Keratinocyte (primary cell): ENCODE results near the gene SSTR5. TPM values are rescaled to one million over a fixed set of nuclear protein-coding genes. Genes with fewer than 3 reads are reported as not detected.

Experiments used
- DNase-seq: peaks from one replicate; pipeline ENCODE4 v3.0.0-alpha.2; 2011; ENCODE audit warnings: low read depth, missing footprints, low spot score
- FAIRE-seq: peaks from 2 replicates; lab custom pipeline; 2011; peaks lifted over from hg19 to GRCh38; lab: Jason Lieb, UNC
- H2AFZ ChIP-seq: 2 replicates; pipeline ENCODE4 v1.6.0; 2012; ENCODE audit warnings: low read length, control low read depth, inconsistent platforms; ENCODE audit not compliant: control insufficient read depth
- H3K27ac ChIP-seq: 2 replicates; pipeline ENCODE4 v1.5.1; 2011; ENCODE audit warnings: low read length; ENCODE audit not compliant: control insufficient read depth, insufficient read depth
- H3K27me3 ChIP-seq: 3 replicates; pipeline ENCODE4 v1.6.0; 2011; ENCODE audit warnings: low read length; ENCODE audit not compliant: control insufficient read depth, insufficient read depth; ENCODE audit errors: extremely low read depth
- H3K36me3 ChIP-seq, 2 experiments: 2 replicates in 1 of 2; 3 replicates in 1 of 2; pipeline ENCODE4 v1.5.1; 2011; ENCODE audit warnings: low read length in 2 of 2, mild to moderate bottlenecking in 1 of 2; ENCODE audit not compliant: control insufficient read depth in 2 of 2, insufficient read depth in 2 of 2; ENCODE audit errors: extremely low read depth in 1 of 2
- H3K4me1 ChIP-seq: 3 replicates; pipeline ENCODE4 v1.5.1; 2011; ENCODE audit warnings: low read length; ENCODE audit not compliant: control insufficient read depth, insufficient read depth; ENCODE audit errors: extremely low read depth
- H3K4me2 ChIP-seq: 3 replicates; pipeline ENCODE4 v1.6.0; 2011; ENCODE audit warnings: low read depth, low read length; ENCODE audit not compliant: control insufficient read depth, insufficient read depth; ENCODE audit errors: extremely low read depth
- H3K4me3 ChIP-seq, 3 experiments: fragments of 200-600 bp in 1 of 3; sonication (generic) in 1 of 3; 2 replicates in 2 of 3; 3 replicates in 1 of 3; pipeline ENCODE4 v1.5.1; 2011 to 2016; ENCODE audit warnings: low read length in 3 of 3, mild to moderate bottlenecking in 3 of 3, control low read depth in 2 of 3, inconsistent platforms in 1 of 3, low read depth in 1 of 3, mixed read lengths in 1 of 3, mixed run types in 1 of 3, moderate library complexity in 1 of 3; ENCODE audit not compliant: control insufficient read depth in 2 of 3, insufficient read depth in 2 of 3; ENCODE audit errors: extremely low read depth in 1 of 3
- H3K79me2 ChIP-seq: 2 replicates; pipeline ENCODE4 v1.6.0; 2012; ENCODE audit warnings: low read length; ENCODE audit not compliant: control insufficient read depth, insufficient read depth
- H3K9ac ChIP-seq: 3 replicates; pipeline ENCODE4 v1.6.0; 2011; ENCODE audit warnings: low read length; ENCODE audit not compliant: control insufficient read depth, insufficient read depth; ENCODE audit errors: extremely low read depth
- H3K9me1 ChIP-seq: 3 replicates; pipeline ENCODE4 v1.6.0; 2011; ENCODE audit warnings: low read length; ENCODE audit not compliant: control insufficient read depth, insufficient read depth; ENCODE audit errors: extremely low read depth
- H3K9me3 ChIP-seq: 2 replicates; pipeline ENCODE4 v1.5.1; 2012; ENCODE audit warnings: low read depth, low read length; ENCODE audit not compliant: control insufficient read depth
- H4K20me1 ChIP-seq: 3 replicates; pipeline ENCODE4 v1.6.0; 2011; ENCODE audit warnings: low read length; ENCODE audit not compliant: control insufficient read depth, insufficient read depth; ENCODE audit errors: extremely low read depth
- EZH2 ChIP-seq: IDR thresholded peaks from one replicate; pipeline ENCODE4 v1.6.1; 2012; ENCODE audit warnings: inconsistent platforms, mild to moderate bottlenecking, low read length, moderate library complexity
- dilution Hi-C: fragments of 300-500 bp; cut with MboI; formaldehyde crosslinking; loops from one replicate; pipeline ENCODE4 v1.7.0; 2020; ENCODE audit warnings: low sequenced_read_pairs; ENCODE audit not compliant: extremely low pct_ligation_motif_present
- polyA plus RNA-seq, 5 experiments: library from polyadenylated mRNA; depleted of rRNA in 3 of 5; stranded (reverse) in 3 of 5; stranded (forward) in 1 of 5; unstranded in 1 of 5; fragments of >200 nt; gene quantifications; 1 replicate in 1 of 5; 2 replicates in 3 of 5; 3 replicates in 1 of 5; pipeline versions ENCODE4 v1.2.1 to v1.2.3, GENCODE V29; 2011 to 2012; ENCODE audit warnings: missing spikeins in 2 of 5, low read depth in 1 of 5, low replicate concordance in 1 of 5
- TF ChIP-seq, protein P1 (sequence below), 3 experiments: IDR thresholded peaks in 1 of 3; conservative IDR thresholded peaks in 1 of 3; optimal IDR thresholded peaks in 1 of 3; 2 replicates in 2 of 3; 3 replicates in 1 of 3; pipeline versions ENCODE3 to v1.5.1; 2011; ENCODE audit warnings: low read length in 3 of 3, mild to moderate bottlenecking in 3 of 3, moderate library complexity in 2 of 3, control low read depth in 1 of 3, inconsistent platforms in 1 of 3; ENCODE audit not compliant: insufficient read depth in 2 of 3; ENCODE audit errors: extremely low read depth in 1 of 3

SSTR5 gene
- polyA plus RNA-seq, 1 donor (not counting 4 experiments of a cell fraction or from before 2014, with no cell fraction given): not detected

DNA sequence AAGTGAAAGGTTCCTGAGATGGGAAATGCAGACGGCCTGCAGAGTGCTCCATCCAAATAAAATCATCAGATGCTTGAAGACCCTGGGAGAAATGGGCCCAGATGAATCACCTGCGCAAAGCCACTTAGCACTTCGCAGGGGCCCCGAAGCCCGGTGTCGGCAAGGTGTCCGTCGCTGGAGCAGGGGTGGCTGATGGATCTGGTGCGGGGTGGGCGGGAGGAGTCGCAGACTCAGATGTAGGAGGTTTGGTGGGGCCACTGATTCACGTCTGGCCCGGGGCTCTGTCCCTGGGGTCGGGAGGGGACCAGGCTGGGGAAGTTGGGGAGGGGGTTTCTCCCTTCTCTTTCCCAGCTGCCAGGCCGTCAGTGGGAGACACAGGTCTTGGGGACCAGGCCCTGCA, 21.6 kb upstream of the SSTR5 start:
- Histone ChIP-seq H2AFZ (no peak overlapping the region), H3K9me3 (no peaks in the 10 kb centered on the region), H4K20me1 (no peaks in the 10 kb centered on the region), H3K4me1 (no peaks in the 10 kb centered on the region), H3K9ac (no peak overlapping the region), H3K27ac (no peak overlapping the region), H3K4me2 (no peak overlapping the region), H3K79me2 (no peaks in the 10 kb centered on the region), H3K36me3 (no peaks in the 10 kb centered on the region), H3K9me1 (no peaks in the 10 kb centered on the region), H3K27me3 (peaks cover 4% of the 10 kb centered on the region), H3K4me3 (no peak overlapping the region)
- FAIRE-seq: no peak
- no peak for DNase-seq
- dilution Hi-C loops: no loop called here
- TF ChIP-seq EZH2: no peak
- TF ChIP-seq, protein P1, sequence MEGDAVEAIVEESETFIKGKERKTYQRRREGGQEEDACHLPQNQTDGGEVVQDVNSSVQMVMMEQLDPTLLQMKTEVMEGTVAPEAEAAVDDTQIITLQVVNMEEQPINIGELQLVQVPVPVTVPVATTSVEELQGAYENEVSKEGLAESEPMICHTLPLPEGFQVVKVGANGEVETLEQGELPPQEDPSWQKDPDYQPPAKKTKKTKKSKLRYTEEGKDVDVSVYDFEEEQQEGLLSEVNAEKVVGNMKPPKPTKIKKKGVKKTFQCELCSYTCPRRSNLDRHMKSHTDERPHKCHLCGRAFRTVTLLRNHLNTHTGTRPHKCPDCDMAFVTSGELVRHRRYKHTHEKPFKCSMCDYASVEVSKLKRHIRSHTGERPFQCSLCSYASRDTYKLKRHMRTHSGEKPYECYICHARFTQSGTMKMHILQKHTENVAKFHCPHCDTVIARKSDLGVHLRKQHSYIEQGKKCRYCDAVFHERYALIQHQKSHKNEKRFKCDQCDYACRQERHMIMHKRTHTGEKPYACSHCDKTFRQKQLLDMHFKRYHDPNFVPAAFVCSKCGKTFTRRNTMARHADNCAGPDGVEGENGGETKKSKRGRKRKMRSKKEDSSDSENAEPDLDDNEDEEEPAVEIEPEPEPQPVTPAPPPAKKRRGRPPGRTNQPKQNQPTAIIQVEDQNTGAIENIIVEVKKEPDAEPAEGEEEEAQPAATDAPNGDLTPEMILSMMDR (optimal IDR thresholded peaks at IDR 0.05 in 1 of 3, IDR thresholded peaks at IDR 0.05 in 1 of 3, conservative IDR thresholded peaks at IDR 0.05 in 1 of 3; ENCODE audit: extremely low read depth in 1 of 3, insufficient read depth in 2 of 3, low read length in 3 of 3): no peak

DNA sequence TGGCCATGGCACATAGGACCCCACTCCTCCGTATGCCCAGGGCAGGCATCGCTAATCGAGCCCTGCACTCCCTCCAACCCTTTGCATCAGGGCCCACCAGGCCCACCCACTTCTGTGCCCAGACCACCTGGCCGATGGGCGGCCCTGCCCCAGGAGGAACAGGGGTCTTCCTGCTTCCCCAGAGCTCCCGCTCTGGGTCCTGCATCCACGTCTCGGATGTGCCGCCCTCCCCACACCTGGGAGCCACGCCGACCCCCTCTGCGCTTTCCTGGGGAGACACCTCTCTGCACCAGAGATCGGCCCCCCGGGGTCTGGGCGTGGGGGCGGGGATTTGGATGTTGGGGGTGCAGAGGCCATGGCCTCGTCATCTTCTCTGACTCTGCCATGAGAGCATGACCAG, 21.1 kb upstream of the SSTR5 start:
- no peak overlapping the region for H3K27ac ChIP-seq
- no peaks in the 10 kb centered on the region for H3K79me2 ChIP-seq
- H3K36me3 ChIP-seq: no peaks in the 10 kb centered on the region
- dilution Hi-C loops: no loop called here
- no peaks in the 10 kb centered on the region for H4K20me1 ChIP-seq
- DNase-seq (no peak), FAIRE-seq (no peak)
- H3K9me3 ChIP-seq: no peaks in the 10 kb centered on the region
- no peaks in the 10 kb centered on the region for H3K9me1 ChIP-seq
- no peak overlapping the region for H3K9ac ChIP-seq
- no peak for TF ChIP-seq EZH2
- TF ChIP-seq, protein P1 (optimal IDR thresholded peaks at IDR 0.05 in 1 of 3, IDR thresholded peaks at IDR 0.05 in 1 of 3, conservative IDR thresholded peaks at IDR 0.05 in 1 of 3; ENCODE audit: extremely low read depth in 1 of 3, insufficient read depth in 2 of 3, low read length in 3 of 3): no peak
- H3K4me1 ChIP-seq: no peaks in the 10 kb centered on the region
- no peak overlapping the region for H2AFZ ChIP-seq
- H3K27me3 ChIP-seq: peaks cover 4% of the 10 kb centered on the region
- no peak overlapping the region for H3K4me3 ChIP-seq
- H3K4me2 ChIP-seq: no peak overlapping the region
